ENCODE results near the gene FOXO6. TPM values are rescaled to one million over a fixed set of nuclear protein-coding genes. Genes with fewer than 3 reads are reported as not detected.

The FOXO6 gene
- total RNA-seq, 1 donor from 2014 or later: 11.7 TPM

- peaks cover 27% of the 10 kb centered on the region for H3K4me1 Mint-ChIP-seq (ENCODE audit: low read depth, unreplicated experiment)
- peak overlapping the region; percentile 88 for H3K27ac Mint-ChIP-seq (ENCODE audit: unreplicated experiment)
- TF ChIP-seq, protein P1, sequence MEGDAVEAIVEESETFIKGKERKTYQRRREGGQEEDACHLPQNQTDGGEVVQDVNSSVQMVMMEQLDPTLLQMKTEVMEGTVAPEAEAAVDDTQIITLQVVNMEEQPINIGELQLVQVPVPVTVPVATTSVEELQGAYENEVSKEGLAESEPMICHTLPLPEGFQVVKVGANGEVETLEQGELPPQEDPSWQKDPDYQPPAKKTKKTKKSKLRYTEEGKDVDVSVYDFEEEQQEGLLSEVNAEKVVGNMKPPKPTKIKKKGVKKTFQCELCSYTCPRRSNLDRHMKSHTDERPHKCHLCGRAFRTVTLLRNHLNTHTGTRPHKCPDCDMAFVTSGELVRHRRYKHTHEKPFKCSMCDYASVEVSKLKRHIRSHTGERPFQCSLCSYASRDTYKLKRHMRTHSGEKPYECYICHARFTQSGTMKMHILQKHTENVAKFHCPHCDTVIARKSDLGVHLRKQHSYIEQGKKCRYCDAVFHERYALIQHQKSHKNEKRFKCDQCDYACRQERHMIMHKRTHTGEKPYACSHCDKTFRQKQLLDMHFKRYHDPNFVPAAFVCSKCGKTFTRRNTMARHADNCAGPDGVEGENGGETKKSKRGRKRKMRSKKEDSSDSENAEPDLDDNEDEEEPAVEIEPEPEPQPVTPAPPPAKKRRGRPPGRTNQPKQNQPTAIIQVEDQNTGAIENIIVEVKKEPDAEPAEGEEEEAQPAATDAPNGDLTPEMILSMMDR (IDR thresholded peaks at IDR 0.05; ENCODE audit: partially characterized antibody, unreplicated experiment): no peak
- H3K9me3 Mint-ChIP-seq (ENCODE audit: unreplicated experiment): peaks cover 23% of the 10 kb centered on the region
- DNase-seq: peak; percentile 69
- peak overlapping the region; percentile 17 for H3K4me3 Mint-ChIP-seq (ENCODE audit: unreplicated experiment)
- H3K36me3 Mint-ChIP-seq (ENCODE audit: unreplicated experiment): no peaks in the 10 kb centered on the region
- peaks cover 6% of the 10 kb centered on the region for H3K27me3 Mint-ChIP-seq (ENCODE audit: unreplicated experiment)
These were observed 41.2 kb upstream of the FOXO6 start for GRCh38 chr1:41319807-41320711.

- DNase-seq: no peak
- H3K9me3 Mint-ChIP-seq (ENCODE audit: unreplicated experiment): peaks cover 17% of the 10 kb centered on the region
- peaks cover 17% of the 10 kb centered on the region for H3K4me1 Mint-ChIP-seq (ENCODE audit: low read depth, unreplicated experiment)
- TF ChIP-seq, protein P1 (IDR thresholded peaks at IDR 0.05; ENCODE audit: partially characterized antibody, unreplicated experiment): no peak
- H3K27me3 Mint-ChIP-seq (ENCODE audit: unreplicated experiment): peaks cover 4% of the 10 kb centered on the region
- no peaks in the 10 kb centered on the region for H3K36me3 Mint-ChIP-seq (ENCODE audit: unreplicated experiment)
- peak overlapping the region; percentile 88 for H3K27ac Mint-ChIP-seq (ENCODE audit: unreplicated experiment)
- H3K4me3 Mint-ChIP-seq (ENCODE audit: unreplicated experiment): peak overlapping the region; percentile 10
These were observed 40.1 kb upstream of the FOXO6 start for GRCh38 chr1:41320895-41321676.

DNA sequence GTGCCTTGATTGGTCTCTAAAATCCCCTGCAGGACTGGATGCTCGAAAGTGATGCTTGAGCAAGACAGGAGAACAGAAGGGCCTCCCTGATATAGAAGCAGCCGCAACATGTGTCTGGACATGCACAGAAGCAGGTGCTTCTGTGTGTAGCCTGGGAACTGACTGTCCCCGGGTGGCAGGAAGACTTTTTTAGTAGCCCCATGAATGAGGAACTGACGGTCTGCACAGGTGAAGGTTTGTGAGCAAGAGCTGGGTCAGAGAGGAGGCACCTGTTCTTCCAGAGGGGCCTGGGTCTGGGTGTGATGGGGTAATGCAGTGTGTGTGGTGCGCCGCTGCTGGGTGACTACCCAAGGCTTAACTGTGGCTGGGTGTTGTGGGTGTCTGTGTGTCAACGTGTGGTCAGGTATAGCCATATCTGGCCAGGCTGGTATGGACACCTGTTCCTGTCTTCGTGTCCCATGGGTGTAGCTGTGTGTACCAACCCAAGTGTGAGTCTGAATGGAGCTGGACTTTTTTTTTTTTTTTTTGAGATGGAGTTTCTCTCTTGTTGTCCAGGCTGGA lies 39.1 kb upstream of the FOXO6 start:
- H3K27ac Mint-ChIP-seq (ENCODE audit: unreplicated experiment): no peak overlapping the region
- DNase-seq: no peak
- H3K36me3 Mint-ChIP-seq (ENCODE audit: unreplicated experiment): no peaks in the 10 kb centered on the region
- H3K27me3 Mint-ChIP-seq (ENCODE audit: unreplicated experiment): peaks cover 4% of the 10 kb centered on the region
- TF ChIP-seq, protein P1 (IDR thresholded peaks at IDR 0.05; ENCODE audit: partially characterized antibody, unreplicated experiment): no peak
- H3K9me3 Mint-ChIP-seq (ENCODE audit: unreplicated experiment): peaks cover 15% of the 10 kb centered on the region
- peaks cover 17% of the 10 kb centered on the region for H3K4me1 Mint-ChIP-seq (ENCODE audit: low read depth, unreplicated experiment)
- H3K4me3 Mint-ChIP-seq (ENCODE audit: unreplicated experiment): no peak overlapping the region

GRCh38 chr1:41322835-41323234 lies 38.4 kb upstream of the FOXO6 start:
- H3K27me3 Mint-ChIP-seq (ENCODE audit: unreplicated experiment): peaks cover 4% of the 10 kb centered on the region
- no peaks in the 10 kb centered on the region for H3K36me3 Mint-ChIP-seq (ENCODE audit: unreplicated experiment)
- H3K4me3 Mint-ChIP-seq (ENCODE audit: unreplicated experiment): no peak overlapping the region
- no peak for DNase-seq
- H3K4me1 Mint-ChIP-seq (ENCODE audit: low read depth, unreplicated experiment): peaks cover 17% of the 10 kb centered on the region
- H3K27ac Mint-ChIP-seq (ENCODE audit: unreplicated experiment): no peak overlapping the region
- peaks cover 15% of the 10 kb centered on the region for H3K9me3 Mint-ChIP-seq (ENCODE audit: unreplicated experiment)
- TF ChIP-seq, protein P1 (IDR thresholded peaks at IDR 0.05; ENCODE audit: partially characterized antibody, unreplicated experiment): peak; percentile 19
